RWPE2 (cell line): ENCODE measurements around the gene SDF2.
A peak's percentile ranks its signal among the peaks of the same experiment; 100 is the strongest.
"Not testable (repeated sequence)": the region's sequence is repeated elsewhere in the genome, so short reads cannot be mapped to it uniquely, and the experiment has no call there.

Experiments used
- ATAC-seq: fragments of 200-7000 bp; cut with Tn5 transposase; 3 replicates; pipeline ENCODE4 v1.9.1; 2021; ENCODE audit warnings: low read depth
- DNase-seq: peaks from one replicate; pipeline ENCODE4 v3.0.0-alpha.2; 2020; ENCODE audit warnings: low spot score
- H3K27ac ChIP-seq: fragments of 450-650 bp; 2 replicates; pipeline ENCODE4 v1.5.1; 2017; ENCODE audit warnings: mild to moderate bottlenecking; ENCODE audit not compliant: poor library complexity, severe bottlenecking
- H3K27me3 ChIP-seq: fragments of 250-450 bp; sonication (Bioruptor Pico); 2 replicates; pipeline ENCODE4 v1.5.1; 2021; ENCODE audit warnings: mild to moderate bottlenecking, moderate library complexity; ENCODE audit not compliant: insufficient read depth, poor library complexity, severe bottlenecking
- H3K36me3 ChIP-seq: fragments of 250-450 bp; sonication (Bioruptor Pico); 2 replicates; pipeline ENCODE4 v1.5.1; 2020; ENCODE audit warnings: low read depth, mild to moderate bottlenecking, moderate library complexity
- H3K4me1 ChIP-seq: fragments of 250-450 bp; sonication (Bioruptor Pico); 2 replicates; pipeline ENCODE4 v1.5.1; 2021; ENCODE audit warnings: mild to moderate bottlenecking, moderate library complexity; ENCODE audit not compliant: insufficient read depth, poor library complexity, severe bottlenecking
- H3K4me3 ChIP-seq: fragments of 250-450 bp; sonication (Bioruptor Pico); 2 replicates; pipeline ENCODE4 v1.5.1; 2021; ENCODE audit warnings: mild to moderate bottlenecking, moderate library complexity; ENCODE audit not compliant: severe bottlenecking
- H3K9me3 ChIP-seq: fragments of 250-450 bp; sonication (Bioruptor Pico); 2 replicates; pipeline ENCODE4 v1.5.1; 2021; ENCODE audit warnings: mild to moderate bottlenecking, moderate library complexity; ENCODE audit not compliant: severe bottlenecking
- TF ChIP-seq, protein P1 (sequence below): fragments of 450-650 bp; IDR thresholded peaks from one replicate; pipeline ENCODE4 v1.5.1; 2017; ENCODE audit warnings: mild to moderate bottlenecking, moderate library complexity; ENCODE audit not compliant: poor library complexity, severe bottlenecking

Gene SDF2

DNA sequence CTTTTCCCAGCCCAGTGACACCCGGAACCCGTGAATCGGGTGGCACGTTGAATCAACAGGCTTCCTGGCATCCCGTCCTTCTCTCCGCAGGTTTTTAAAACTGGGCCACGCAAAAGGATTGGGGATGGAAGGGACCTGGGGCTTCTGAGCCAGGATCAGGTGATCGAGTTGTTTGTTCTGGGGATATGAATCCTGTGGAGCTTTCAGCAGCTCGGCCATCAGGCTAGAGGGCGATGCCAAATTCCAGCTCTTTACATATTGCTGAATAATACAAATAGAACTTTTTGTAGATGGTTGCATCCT, 772 bp upstream of the SDF2 start:
- no peaks in the 10 kb centered on the region for H3K27me3 ChIP-seq
- H3K9me3 ChIP-seq = no peaks in the 10 kb centered on the region
- no peak for DNase-seq
- peak overlapping the region; percentile 68 for H3K27ac ChIP-seq
- H3K4me3 ChIP-seq = peak overlapping the region; percentile 70
- TF ChIP-seq, protein P1, sequence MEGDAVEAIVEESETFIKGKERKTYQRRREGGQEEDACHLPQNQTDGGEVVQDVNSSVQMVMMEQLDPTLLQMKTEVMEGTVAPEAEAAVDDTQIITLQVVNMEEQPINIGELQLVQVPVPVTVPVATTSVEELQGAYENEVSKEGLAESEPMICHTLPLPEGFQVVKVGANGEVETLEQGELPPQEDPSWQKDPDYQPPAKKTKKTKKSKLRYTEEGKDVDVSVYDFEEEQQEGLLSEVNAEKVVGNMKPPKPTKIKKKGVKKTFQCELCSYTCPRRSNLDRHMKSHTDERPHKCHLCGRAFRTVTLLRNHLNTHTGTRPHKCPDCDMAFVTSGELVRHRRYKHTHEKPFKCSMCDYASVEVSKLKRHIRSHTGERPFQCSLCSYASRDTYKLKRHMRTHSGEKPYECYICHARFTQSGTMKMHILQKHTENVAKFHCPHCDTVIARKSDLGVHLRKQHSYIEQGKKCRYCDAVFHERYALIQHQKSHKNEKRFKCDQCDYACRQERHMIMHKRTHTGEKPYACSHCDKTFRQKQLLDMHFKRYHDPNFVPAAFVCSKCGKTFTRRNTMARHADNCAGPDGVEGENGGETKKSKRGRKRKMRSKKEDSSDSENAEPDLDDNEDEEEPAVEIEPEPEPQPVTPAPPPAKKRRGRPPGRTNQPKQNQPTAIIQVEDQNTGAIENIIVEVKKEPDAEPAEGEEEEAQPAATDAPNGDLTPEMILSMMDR = no peak
- H3K36me3 ChIP-seq = peaks cover 42% of the 10 kb centered on the region
- ATAC-seq = peak; percentile 20; the same call in 2 of the 3 replicates
- H3K4me1 ChIP-seq = peaks cover 8% of the 10 kb centered on the region

DNA sequence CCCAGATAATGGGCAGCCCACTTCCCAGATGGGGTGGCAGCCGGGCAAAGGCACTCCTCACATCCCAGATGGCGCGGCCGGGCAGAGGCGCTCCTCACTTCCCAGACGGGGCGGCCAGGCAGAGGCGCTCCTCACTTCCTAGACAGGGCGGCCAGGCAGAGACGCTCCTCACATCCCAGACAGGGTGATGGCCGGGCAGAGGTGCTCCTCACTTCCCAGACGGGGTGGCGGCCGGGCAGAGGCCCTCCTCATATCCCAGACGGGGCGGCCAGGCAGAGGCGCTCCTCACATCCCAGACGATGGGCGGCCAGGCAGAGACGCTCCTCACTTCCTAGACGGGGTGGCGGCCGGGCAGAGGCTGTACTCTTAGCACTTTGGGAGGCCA, 2.2 kb downstream of the SDF2 start:
- H3K36me3 ChIP-seq = peaks cover 37% of the 10 kb centered on the region
- not testable (repeated sequence) for H3K4me1 ChIP-seq, H3K27me3 ChIP-seq, H3K27ac ChIP-seq, ATAC-seq, H3K4me3 ChIP-seq, DNase-seq, H3K9me3 ChIP-seq

DNA sequence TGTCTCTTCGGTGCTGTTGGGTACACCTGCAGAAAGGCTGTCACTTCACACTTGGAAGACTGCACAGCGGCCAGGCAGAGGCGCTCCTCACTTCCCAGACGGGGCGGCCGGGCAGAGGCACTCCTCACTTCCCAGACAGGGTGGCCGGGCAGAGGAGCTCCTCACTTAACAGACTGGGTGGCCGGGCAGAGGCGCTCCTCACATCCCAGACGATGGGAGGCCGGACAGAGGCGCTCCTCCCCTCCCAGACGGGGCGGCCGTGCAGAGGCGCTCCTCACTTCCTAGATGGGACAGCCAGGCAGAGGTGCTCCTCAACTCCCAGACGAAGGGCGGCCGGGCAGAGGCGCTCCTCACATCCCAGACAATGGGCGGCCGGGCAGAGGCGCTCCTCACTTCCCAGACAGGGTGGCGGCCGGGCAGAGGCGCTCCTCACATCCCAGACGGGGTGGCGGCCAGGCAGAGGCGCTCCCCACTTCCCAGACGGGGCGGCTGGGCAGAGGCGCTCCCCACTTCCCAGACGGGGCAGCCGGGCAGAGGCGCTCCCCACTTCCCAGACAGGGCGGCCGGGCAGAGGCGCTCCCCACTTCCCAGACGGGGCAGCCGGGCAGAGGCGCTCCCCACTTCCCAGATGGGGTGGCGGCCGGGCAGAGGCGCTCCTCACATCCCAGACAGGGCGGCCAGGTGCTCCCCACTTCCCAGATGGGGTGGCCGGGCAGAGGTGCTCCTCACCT, 2.8 kb downstream of the SDF2 start:
- not testable (repeated sequence) for ATAC-seq, H3K9me3 ChIP-seq, H3K27ac ChIP-seq, DNase-seq, H3K4me1 ChIP-seq, H3K4me3 ChIP-seq, H3K27me3 ChIP-seq
- peaks cover 31% of the 10 kb centered on the region for H3K36me3 ChIP-seq

DNA sequence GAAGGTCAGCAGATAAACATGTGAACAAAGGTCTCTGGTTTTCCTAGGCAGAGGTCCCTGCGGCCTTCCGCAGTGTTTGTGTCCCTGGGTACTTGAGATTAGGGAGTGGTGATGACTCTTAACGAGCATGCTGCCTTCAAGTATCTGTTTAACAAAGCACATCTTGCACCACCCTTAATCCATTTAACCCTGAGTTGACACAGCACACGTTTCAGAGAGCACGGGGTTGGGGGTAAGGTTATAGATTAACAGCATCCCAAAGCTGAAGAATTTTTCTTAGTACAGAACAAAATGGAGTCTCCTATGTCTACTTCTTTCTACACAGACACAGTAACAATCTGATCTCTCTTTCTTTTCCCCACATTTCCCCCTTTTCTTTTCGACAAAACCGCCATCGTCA, 3.4 kb downstream of the SDF2 start:
- not testable (repeated sequence) for H3K9me3 ChIP-seq, DNase-seq, H3K4me1 ChIP-seq, H3K27me3 ChIP-seq, H3K27ac ChIP-seq, ATAC-seq, H3K4me3 ChIP-seq
- peaks cover 27% of the 10 kb centered on the region for H3K36me3 ChIP-seq

DNA sequence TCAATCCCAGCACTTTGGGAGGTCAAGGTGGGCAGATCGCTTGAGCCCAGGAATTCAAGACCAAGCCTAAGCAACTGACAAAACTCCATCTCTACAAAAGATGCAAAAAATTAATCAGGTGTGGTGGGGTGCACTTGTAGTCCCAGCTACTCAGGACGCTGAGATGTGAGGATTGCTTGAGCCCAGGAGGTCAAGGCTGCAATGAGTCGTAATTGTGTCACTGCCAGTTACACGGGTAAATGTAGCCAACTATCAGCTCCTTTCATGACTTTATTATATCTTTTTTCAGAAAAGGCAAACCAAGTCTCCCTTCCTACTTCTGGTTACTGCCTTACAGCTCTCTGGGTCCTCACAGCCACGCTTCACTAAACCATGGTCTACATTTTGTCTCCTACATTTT, 4.0 kb downstream of the SDF2 start:
- TF ChIP-seq, protein P1 = no peak
- peaks cover 24% of the 10 kb centered on the region for H3K36me3 ChIP-seq
- H3K9me3 ChIP-seq = no peaks in the 10 kb centered on the region
- no peak for ATAC-seq
- H3K4me3 ChIP-seq = no peak overlapping the region
- H3K4me1 ChIP-seq = peaks cover under 1% of the 10 kb centered on the region
- no peak overlapping the region for H3K27ac ChIP-seq
- no peaks in the 10 kb centered on the region for H3K27me3 ChIP-seq
- DNase-seq = no peak

DNA sequence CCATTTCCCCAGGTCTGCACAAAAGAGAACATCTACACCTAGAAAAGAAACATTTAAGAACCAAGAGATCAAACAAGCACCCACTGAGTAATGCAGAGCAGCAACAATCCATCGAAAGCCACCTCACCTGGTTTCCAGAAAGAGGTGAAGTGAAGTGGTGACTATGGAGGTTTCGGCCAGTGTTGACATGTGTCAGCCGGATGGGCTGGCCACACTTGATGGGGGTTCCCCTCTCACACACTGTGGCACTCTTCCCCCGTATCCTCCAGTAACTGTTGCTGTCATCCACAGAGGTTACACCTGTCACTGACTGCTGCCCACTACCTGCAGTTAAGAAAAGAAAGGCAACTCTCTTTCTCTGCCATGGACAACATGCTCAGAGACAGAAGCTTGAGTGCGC, 6.5 kb downstream of the SDF2 start:
- H3K27ac ChIP-seq = no peak overlapping the region
- H3K4me1 ChIP-seq = no peaks in the 10 kb centered on the region
- H3K4me3 ChIP-seq = no peak overlapping the region
- no peak for DNase-seq
- TF ChIP-seq, protein P1 = no peak
- no peak for ATAC-seq
- H3K36me3 ChIP-seq = peaks cover 47% of the 10 kb centered on the region
- no peaks in the 10 kb centered on the region for H3K9me3 ChIP-seq
- no peaks in the 10 kb centered on the region for H3K27me3 ChIP-seq
